Stimulated activated naive CD8-positive, alpha-beta T cell treated with anti-CD3 and anti-CD28 coated beads, Interleukin-15, Interleukin-2, amounts not matched to agents 100 U/mL and 50 U/mL, for 24 hours (primary cell): ENCODE measurements around the gene MAP4K4.
A peak's percentile ranks its signal among the peaks of the same experiment; 100 is the strongest.
"Not testable (repeated sequence)": the region's sequence is repeated elsewhere in the genome, so short reads cannot be mapped to it uniquely, and the experiment has no call there.

Source experiments
- ATAC-seq: fragments of 150-1000 bp; cut with Tn5 transposase; one replicate; pipeline ENCODE4 v1.10.0; 2021
- DNase-seq: peaks from one replicate; pipeline ENCODE4 v3.0.0; 2021

Gene MAP4K4

DNA sequence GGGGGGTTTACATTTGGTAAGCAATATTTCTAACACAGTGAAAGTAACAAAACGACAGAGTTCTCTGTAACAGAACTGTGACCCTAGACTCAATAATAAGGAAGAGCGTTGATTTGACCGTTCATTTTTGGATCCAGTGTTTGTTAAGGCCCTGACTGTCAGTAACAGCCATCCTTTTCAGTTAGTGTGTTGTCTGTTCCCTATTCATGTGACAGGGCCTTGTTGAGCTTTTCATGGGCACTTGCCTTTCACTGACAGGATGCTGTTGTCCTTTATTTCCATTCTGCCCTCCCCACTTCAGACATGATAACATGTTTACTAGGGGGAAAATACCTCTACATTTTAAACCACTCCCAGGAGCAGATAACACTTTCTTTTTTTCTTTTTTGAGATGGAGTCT, 45.8 kb downstream of the MAP4K4 start:
- no peak for ATAC-seq
- no peak for DNase-seq

DNA sequence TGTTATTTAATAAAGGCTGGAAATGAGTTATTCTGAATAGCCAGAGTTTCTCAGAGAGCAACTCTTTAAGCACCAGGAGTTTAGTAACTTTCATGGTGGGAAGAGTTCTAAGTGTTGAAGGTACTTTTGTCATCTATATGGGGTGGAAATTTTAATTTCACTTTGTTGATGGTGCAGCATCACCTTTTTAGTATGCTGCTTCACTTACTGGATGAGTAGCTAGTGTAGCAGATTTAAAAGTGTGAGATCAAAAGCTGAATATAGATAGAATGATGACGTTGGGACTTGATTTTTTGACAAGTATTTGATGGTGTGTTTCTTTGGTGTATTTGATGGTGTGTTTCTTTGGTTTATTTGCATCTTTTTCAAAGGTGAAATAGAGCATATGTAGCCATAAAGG, 47.3 kb downstream of the MAP4K4 start:
- ATAC-seq (peak; percentile 23), DNase-seq (no peak)

DNA sequence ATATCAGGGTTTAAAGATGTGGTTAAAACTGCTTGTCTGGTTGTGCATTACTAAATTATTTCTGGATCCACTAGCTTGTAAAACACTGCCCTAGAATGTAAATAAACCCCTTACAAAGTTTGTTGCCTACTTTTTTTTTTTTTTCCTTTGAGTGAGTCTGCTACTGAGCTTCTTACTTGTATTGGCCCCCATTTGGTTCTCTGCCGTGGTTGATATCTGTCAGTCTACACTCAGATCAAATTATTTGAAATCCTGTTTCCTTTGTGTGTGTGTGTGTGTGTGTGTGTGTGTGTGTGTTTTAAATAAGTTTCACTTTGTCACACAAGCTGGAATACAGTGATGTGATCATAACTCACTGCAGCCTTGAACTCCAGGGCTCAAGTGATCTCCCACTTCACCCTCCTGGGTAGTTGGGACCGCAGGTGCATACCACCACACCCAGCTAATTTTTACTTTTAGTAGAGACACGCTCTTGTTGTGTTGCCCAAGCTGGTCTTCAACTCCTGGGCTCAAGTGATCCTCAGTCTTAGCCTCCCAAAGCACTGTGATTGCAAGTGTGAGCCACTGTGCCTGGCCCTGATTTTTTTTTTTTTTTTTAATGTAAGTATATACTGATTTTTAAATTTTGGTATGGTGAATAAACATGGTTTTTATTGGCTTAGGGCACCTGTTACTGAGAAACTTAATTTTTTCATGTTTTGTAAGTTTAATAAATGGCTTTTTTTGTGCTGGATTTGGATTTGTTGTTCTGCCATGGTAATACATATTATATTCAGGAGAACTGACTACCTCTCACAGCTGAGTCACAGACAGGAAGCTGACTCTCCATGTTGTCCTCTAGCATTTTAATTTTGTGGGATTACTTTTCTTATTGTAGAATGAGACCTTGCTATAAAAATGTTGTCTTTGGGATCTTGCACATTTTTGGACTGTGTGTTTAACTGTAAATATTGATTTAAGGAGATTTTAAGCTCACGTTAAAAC, 48.5 kb downstream of the MAP4K4 start:
- peak; percentile 52 for ATAC-seq
- DNase-seq, result no peak

DNA sequence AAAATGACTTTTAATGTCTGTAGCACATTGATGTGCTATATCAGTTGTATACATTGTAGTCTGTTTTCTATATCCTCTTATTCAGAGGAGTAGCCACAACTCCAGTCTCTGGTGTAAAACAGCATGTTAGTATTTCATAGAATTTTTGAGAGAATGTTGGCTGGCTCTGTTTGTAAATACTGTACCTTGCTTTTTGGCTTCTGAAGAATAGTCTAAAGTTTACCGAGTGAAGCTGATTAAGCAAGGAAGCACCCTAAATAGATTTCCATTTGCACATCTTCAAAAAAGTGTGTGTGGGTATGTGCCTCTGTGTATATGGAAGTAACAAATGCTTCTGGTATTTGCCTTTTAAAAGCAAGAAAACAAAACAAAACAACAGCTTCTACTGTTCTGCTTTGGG, 50.5 kb downstream of the MAP4K4 start:
- ATAC-seq, result no peak

DNA sequence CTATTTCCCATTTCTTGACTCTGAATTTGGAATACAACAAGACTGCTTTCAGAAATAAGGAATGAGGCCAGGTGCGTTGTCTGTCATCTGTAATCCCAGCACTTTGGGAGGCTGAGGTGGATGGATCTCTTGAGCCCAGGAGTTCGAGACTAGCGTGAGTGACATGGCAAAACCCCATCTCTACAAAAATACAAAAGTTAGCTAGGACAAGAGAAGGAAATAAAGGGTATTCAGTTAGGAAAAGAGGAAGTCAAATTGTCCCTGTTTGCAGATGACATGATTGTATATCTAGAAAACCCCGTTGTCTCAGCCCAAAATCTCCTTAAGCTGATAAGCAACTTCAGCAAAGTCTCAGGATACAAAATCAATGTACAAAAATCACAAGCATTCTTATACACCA, 51.0 kb downstream of the MAP4K4 start:
- ATAC-seq, DNase-seq: not testable (repeated sequence)

More for the DNA sequence above, 50.5 kb downstream of the MAP4K4 start:
- DNase-seq, result no peak

DNA sequence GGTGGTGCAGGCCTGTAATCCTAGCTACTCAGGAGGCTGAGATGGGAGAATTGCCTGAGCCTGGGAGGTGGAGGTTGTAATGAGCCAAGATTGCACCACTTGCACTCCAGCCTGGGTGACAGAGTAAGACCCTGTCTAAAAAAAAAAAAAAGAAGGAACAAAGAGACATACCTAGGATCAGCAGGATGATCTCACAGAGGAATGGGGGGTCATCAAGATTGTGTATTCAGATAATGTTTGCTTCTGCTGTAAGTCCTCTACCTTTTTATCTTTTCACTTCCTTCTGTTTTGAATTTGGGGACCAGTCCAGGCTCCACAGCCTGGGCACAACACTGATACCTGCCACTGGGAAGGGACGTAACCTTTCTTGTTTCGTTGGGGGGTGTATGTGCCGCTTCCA, 53.2 kb downstream of the MAP4K4 start:
- DNase-seq, result no peak

DNA sequence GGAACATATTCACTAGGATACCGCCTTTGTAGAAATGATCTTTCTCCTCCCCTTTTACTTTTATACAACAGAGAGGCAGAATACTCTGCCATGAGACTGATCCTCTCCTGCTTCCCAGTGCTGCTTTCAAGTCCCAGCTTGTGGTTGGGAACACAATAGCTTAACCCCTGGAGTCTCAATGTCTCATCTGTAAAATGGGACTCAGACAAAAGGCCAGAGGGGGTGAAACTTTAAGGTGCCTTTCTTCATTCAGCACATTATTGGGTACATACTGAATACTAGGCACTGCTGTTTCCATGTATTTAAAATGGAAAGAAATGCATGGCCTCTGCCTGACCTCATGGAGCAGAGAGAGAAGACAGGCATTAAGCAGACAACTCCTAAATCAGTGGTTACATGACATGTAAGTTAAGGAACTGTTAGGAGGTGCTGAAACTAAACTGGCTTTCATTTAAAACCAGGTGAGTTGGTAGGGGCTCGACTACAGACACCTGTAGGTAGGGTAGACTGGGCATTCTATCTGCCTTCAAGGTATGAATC, 53.8 kb downstream of the MAP4K4 start:
- no peak for DNase-seq
- no peak for ATAC-seq

More for the DNA sequence above, 53.2 kb downstream of the MAP4K4 start:
- ATAC-seq, result no peak

DNA sequence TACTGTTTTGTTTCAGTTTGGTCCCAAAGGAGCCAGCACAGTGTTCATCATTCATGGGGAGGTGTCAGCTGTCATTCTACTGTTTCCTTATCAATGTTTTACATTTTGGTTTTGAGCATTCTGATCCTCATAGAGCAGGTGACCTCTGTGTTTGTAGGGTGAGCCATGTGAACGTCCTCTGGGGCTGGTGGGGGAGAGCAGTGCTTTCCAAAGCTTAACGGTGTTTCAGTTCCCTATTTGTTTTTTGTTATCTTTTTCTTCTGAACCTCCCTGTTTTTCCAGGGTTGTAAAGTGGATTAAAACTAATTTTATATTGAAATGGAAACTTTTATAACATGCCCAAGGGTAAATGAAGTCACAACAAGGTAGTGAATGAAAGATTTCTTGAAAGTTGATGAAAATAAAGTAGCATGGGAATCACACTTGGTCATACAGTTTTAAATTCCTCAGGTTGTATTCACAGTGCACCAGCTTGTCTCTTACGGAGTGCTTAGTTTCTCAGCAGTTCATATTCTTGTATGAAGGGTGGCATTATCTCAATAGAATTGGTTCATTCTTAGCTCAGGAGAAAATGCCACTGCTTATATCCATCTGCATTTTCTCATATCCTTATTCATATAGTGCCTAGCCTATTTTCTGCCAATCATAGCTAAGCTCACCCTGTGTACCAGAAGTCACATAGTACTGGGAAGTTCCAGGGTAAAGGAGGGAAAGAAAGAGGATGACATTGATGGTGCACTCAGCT, 54.5 kb downstream of the MAP4K4 start:
- no peak for DNase-seq
- ATAC-seq, result no peak

DNA sequence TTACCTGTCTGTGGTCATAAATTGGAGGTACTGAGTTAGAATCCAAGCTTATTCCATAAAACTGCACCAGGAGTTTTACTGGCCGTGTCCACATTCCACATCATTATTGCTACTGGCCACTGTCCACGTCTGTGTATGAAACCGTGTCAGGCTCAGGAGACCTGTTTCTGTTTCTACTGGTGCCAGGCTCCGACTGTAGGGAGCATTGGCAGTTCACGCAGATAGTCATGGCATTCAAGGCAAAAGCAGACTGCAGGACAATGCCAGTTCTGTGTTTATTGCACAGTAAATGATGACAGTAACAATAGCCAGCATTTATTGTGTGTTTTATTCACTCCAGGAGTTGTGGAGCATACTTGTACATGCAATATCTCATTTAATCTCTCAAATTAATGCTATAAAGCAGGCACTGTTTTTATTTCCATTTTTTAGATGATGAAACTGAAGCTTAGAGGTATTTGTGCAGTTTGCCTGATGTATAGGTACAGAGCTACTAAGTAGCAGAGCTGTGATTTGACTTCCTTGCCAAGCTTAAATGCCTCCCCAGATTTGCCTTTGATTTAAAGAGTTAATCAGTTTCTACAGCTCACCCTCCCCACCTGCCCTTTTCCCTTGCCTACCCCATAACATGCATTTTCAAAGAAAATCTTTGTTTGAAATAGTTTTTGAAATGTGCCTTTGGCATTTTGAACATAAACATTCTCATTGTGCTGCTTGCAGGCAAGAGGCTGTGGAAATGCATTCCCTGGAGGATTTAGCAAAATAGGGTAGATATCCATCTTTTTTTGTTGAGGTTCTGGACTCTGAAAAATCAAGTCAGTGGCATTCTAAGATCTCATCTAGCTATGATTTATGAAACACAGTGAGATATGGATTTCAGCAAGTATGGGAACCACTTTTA, 55.5 kb downstream of the MAP4K4 start:
- DNase-seq (no peak), ATAC-seq (no peak)

DNA sequence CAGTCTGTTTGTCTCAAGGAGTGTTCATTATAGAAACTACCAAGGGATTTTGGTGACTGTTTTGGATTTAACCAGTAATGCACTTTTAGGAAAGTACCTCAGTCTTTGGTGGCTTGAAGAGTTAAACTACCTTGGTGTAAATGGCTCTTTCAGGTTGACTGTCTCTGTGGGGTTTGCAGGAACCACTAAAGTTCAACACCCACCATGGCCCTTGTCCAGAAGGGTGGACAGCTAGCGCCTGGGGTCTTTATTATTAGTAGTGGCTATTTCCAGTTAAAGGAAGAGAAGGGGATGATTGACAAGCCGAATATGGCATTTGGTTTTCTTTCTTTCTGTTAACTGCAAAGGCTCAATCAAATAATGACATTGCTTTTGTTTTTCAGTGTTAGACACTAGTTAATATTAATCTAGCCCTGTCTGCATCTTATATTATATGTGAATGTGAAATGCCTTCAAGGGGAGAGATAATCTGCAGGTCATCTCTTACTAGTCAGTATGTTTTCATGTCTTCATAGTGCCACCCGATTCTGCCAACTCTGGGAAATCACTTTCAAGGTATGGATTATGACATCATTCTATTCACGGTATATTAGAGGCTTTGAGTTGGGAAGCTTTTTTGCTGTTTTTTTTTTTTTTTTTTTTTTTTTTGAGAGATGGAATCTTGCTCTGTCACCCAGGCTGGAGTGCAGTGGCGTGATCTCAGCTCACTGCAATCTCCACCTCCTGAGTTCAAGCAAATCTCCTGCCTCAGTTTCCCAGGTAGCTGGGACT, 56.4 kb downstream of the MAP4K4 start:
- ATAC-seq (no peak), DNase-seq (no peak)

DNA sequence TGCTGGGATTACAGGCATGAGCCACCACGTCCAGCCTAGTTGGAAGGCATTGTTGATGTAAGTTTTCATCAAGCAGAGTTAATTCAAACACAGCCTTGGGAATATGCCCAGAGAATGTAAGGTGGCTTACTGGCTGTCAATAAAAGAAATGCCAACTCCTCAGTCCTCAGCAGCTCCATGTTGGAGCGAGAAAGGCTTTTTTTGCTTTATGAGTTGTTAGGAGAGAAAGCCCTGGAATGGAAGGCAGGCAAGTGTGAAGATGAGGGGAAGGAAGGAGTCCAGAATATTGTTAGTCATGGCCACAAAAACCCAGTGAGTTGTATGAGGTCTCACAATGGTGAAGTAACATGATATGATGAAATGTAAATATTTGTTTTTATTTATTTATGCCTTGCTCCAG, 57.1 kb downstream of the MAP4K4 start:
- no peak for ATAC-seq
- no peak for DNase-seq

DNA sequence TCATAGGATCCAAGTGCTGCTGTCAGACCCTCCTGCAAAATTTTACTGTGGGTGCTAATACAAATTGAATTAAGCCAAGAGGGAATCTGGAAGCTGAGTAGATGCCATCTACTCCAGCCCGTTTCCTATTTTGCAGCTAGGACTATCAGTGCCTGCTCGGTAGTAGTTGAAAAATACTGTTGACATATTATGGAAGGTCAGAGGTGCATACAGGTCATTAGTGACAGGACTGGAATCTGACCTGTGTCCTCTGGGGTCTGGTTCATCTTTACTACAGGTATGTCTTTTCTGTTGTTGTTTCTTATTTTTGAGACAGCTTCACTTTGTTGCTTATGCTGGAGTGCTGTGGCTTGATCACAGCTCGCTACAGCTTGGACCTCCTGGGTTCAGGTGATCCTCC, 58.8 kb downstream of the MAP4K4 start:
- no peak for ATAC-seq
- DNase-seq, result no peak

DNA sequence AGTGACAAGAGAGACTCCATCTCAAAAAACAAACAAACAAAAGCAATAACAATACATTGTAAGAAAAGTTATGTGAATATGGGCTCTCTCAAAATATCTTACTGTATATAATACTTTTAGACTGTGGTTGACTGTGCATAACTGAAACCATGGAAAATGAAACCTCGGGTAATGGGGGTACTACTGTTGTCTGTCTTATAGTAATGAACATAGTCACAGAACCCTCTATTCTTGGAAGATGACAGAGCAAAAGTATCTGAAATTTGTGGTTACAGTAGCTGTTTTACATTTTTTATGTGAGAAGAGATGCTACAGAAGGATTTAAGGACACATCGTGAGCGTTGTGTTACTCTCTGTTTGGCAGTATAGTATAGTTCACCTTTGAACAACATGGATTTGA, 60.5 kb downstream of the MAP4K4 start:
- DNase-seq, result no peak
- peak; percentile 93 for ATAC-seq

DNA sequence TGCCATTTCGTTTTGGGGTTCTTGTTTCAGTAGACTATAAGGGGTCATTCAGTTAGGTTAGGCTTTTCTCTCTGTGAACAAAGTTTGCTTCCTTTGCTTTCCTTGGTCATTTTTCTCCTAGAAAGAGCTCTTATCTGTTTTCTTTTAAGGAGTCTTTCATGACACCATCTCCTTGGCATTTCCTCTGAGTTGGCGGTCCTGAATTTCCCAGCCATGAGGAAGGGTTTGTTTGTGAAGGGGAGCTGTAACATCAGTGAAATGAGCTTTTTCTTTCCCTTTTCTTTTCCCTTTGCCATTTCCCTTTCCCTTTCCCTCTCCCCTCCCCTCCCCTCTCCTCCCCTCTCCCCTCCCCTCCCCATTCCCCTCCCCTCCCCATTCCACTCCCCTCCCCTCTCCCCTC, 61.7 kb downstream of the MAP4K4 start:
- ATAC-seq (no peak), DNase-seq (no peak)

DNA sequence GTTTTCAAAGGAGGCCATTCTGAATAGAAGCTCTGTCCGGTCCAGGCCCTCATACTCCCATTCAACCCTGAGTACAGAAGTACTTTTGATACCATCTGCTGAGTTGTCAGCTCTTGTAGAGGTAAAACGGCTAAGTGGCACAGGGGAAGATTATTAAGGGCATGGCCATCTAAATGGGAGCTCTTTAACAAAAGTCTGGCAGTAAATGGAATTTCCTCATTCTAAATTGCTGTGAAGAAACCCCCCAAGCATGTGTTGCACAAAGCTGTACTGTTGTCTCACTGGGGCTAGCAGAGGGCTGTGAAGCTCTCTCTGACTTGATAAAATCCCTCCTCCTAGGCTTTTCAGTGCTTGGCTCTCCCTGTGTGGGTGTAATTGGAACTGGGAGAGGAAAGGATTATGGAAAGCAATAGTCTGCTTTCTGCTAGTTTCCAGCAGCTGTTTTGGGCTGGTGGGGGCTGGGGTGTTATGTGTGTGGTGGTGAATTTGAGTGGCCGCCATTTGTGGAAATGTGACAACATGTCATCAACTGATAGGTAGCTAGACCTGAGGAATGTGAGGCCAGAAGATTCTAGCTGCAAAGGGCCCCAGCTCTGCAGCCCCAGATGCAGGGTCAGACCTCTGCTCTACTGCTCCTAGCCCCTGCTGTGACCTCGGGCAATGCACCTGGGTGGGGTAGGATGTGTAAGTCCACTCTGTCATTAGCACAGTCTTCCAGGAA, 65.1 kb downstream of the MAP4K4 start:
- DNase-seq (no peak), ATAC-seq (no peak)

DNA sequence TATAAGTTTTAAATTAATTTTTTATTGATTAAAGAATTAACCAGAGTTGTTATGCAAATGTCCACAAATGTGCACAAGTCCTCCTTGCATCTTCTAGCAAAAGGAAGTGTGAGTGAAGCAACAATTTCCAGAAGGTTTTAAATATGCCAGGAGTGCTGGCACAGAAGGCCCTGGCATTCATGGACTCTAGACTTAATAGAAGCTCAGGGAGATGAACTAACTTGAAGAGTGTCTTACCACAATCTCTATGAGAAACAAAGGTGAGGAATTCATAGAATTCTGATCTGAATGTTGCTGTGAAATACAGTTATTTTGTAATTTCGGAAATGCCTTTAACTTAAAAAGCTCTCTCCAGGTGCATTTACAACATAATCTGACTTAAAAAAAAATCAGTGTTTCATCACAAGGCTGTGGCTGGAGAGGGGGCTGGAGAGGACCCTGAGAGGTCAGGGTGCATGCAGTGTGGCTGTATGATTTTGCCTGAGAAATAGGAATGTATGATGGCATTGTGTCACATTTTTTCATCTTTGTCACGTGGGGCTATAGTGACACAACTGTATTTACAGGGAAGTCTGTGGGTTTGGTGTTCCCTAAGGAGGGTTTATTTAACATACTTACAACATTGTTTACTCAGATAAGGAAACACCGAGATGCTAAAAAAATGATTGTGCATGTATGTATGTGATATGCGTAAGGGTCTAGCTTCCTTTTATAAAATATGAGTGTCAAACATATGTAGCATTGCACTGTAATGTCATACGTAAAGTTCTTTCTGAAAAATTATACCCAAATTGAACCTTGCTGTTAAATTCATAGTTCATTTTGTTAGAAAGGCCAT, 66.2 kb downstream of the MAP4K4 start:
- no peak for DNase-seq
- no peak for ATAC-seq

DNA sequence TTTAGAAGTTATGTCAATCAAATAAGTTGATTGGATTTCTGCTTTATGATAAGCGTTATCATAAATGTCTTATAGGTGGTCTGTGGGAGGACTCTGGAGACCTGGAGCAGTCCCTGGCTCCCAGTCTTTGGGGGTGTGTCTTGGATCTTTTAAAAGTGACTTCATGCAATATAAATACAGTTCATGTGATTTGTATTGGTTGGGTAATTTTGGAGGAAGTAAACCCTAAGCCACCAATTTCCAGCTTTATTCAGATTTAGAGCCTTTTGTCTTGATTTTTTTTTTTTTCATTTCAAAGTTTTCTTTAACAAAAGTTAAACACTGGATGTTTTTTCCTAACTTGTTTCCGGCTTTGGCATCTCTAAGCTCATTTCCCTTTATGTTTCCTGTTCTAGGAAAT, 68.8 kb downstream of the MAP4K4 start:
- DNase-seq (no peak), ATAC-seq (no peak)

DNA sequence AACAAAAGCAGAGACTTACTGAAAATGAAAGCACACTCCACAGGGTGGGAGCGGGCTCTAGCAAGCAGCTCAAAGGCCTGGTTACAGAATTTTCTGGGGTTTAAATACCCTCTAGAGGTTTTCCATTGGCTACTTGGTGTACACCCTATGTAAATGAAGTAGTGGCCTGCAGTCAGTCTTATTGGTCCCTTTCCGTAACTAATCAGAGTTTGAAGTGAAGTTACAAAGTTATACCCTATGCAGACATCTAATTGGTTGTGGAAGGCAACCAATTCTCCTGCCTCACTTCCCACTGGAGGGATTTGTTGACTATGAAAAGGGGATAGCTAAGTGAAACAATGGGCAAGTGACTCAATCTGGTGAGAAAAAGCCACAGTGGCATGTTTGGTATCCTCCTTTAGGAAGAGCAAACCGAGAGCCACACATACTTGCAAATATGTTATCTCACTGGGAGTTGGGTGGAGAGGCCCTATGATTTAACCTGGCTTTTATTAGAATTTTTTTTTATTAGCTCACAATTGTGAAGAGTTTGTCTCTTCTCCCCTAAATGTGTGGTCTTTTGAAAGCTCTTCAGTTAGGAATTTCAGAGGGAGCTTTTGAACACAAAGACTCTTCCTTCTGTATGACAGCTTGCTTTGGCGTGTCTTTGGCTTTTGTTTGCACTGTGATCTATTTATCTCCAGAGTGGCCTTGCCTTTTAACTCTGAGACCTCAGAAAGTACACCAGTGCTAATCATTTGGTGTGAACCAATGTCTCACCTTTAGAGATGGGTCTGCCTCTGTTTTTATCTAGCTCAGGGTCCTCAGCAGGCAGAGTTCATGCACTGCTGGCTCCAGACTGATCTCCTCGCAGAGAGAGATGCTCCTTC, 69.6 kb downstream of the MAP4K4 start:
- DNase-seq, result no peak
- peak; percentile 12 for ATAC-seq
